Activated naive CD4-positive, alpha-beta T cell treated with anti-CD3 and anti-CD28 coated beads, Interleukin-2, amount 10 ng/mL, durations not matched to agents 7 days and 5 days (primary cell): ENCODE results near the gene MMP1.

ENCODE experiments used
- CTCF ChIA-PET: fragments of 350-600 bp; sonication (Branson Sonifier 250); formaldehyde crosslinking; loops from one replicate; lab custom pipeline; 2021; ENCODE audit warnings: antibody characterized with exemption; lab: Charles Lee
- DNase-seq: peaks from one replicate; pipeline ENCODE4 v3.0.0-alpha.2; 2020
- H3K27ac Mint-ChIP-seq: one replicate; pipeline ENCODE4 v1.8.0; 2021; ENCODE audit warnings: mild to moderate bottlenecking, moderate library complexity, mixed read lengths
- H3K27me3 Mint-ChIP-seq: one replicate; pipeline ENCODE4 v1.8.0; 2021; ENCODE audit warnings: mild to moderate bottlenecking, mixed read lengths
- H3K36me3 Mint-ChIP-seq: one replicate; pipeline ENCODE4 v1.8.0; 2021; ENCODE audit warnings: mixed read lengths
- H3K4me1 Mint-ChIP-seq: one replicate; pipeline ENCODE4 v1.8.0; 2021; ENCODE audit warnings: mixed read lengths
- H3K4me3 Mint-ChIP-seq: one replicate; pipeline ENCODE4 v1.8.0; 2021; ENCODE audit warnings: mild to moderate bottlenecking, moderate library complexity, mixed read lengths
- H3K9me3 Mint-ChIP-seq: one replicate; pipeline ENCODE4 v1.8.0; 2021; ENCODE audit warnings: mixed read lengths

Gene MMP1

GRCh38 chr11:102829316-102830000 is 31.5 kb upstream of the MMP1 start:
- no peak overlapping the region for H3K27ac Mint-ChIP-seq
- CTCF ChIA-PET = no interaction called here
- H3K4me1 Mint-ChIP-seq = no peaks in the 10 kb centered on the region
- no peak overlapping the region for H3K4me3 Mint-ChIP-seq
- H3K27me3 Mint-ChIP-seq = peaks cover 11% of the 10 kb centered on the region
- H3K9me3 Mint-ChIP-seq = no peaks in the 10 kb centered on the region
- H3K36me3 Mint-ChIP-seq = no peaks in the 10 kb centered on the region
- no peak for DNase-seq

GRCh38 chr11:102824556-102824955 is 26.6 kb upstream of the MMP1 start:
- no peaks in the 10 kb centered on the region for H3K4me1 Mint-ChIP-seq
- H3K9me3 Mint-ChIP-seq = no peaks in the 10 kb centered on the region
- H3K36me3 Mint-ChIP-seq = no peaks in the 10 kb centered on the region
- no peak for DNase-seq
- H3K27ac Mint-ChIP-seq = no peak overlapping the region
- no peaks in the 10 kb centered on the region for H3K27me3 Mint-ChIP-seq
- no peak overlapping the region for H3K4me3 Mint-ChIP-seq
- CTCF ChIA-PET = no interaction called here

GRCh38 chr11:102819491-102819890 is 21.5 kb upstream of the MMP1 start:
- no peak overlapping the region for H3K27ac Mint-ChIP-seq
- no peaks in the 10 kb centered on the region for H3K36me3 Mint-ChIP-seq
- no peaks in the 10 kb centered on the region for H3K27me3 Mint-ChIP-seq
- no peaks in the 10 kb centered on the region for H3K9me3 Mint-ChIP-seq
- CTCF ChIA-PET = no interaction called here
- DNase-seq = no peak
- H3K4me1 Mint-ChIP-seq = no peaks in the 10 kb centered on the region
- no peak overlapping the region for H3K4me3 Mint-ChIP-seq

- Mint-ChIP-seq H3K4me3 (no peak overlapping the region), H3K36me3 (no peaks in the 10 kb centered on the region), H3K9me3 (no peaks in the 10 kb centered on the region), H3K4me1 (no peaks in the 10 kb centered on the region), H3K27me3 (no peaks in the 10 kb centered on the region), H3K27ac (no peak overlapping the region)
- no peak for DNase-seq
- CTCF ChIA-PET = no interaction called here
These were observed 15.5 kb upstream of the MMP1 start for GRCh38 chr11:102813484-102813883.

- Mint-ChIP-seq H3K36me3 (no peaks in the 10 kb centered on the region), H3K9me3 (no peaks in the 10 kb centered on the region), H3K4me1 (no peaks in the 10 kb centered on the region), H3K4me3 (no peak overlapping the region), H3K27ac (no peak overlapping the region), H3K27me3 (peaks cover 6% of the 10 kb centered on the region)
- no peak for DNase-seq
- CTCF ChIA-PET = no interaction called here
These were observed 14.2 kb upstream of the MMP1 start for GRCh38 chr11:102812188-102812587.

- DNase-seq = no peak
- Mint-ChIP-seq H3K36me3 (no peaks in the 10 kb centered on the region), H3K27me3 (peaks cover 6% of the 10 kb centered on the region), H3K27ac (no peak overlapping the region), H3K4me1 (no peaks in the 10 kb centered on the region), H3K4me3 (no peak overlapping the region), H3K9me3 (no peaks in the 10 kb centered on the region)
- CTCF ChIA-PET = no interaction called here
These were observed 13.1 kb upstream of the MMP1 start for GRCh38 chr11:102810950-102811660.

GRCh38 chr11:102809971-102810370 is 12.0 kb upstream of the MMP1 start:
- Mint-ChIP-seq H3K27ac (no peak overlapping the region), H3K27me3 (peaks cover 6% of the 10 kb centered on the region), H3K9me3 (no peaks in the 10 kb centered on the region), H3K4me3 (no peak overlapping the region), H3K36me3 (no peaks in the 10 kb centered on the region), H3K4me1 (no peaks in the 10 kb centered on the region)
- DNase-seq = no peak
- CTCF ChIA-PET = no interaction called here

- DNase-seq = peak; percentile 29
- CTCF ChIA-PET = no interaction called here
- no peak overlapping the region for H3K27ac Mint-ChIP-seq
- H3K27me3 Mint-ChIP-seq = peaks cover 6% of the 10 kb centered on the region
- no peak overlapping the region for H3K4me3 Mint-ChIP-seq
- H3K9me3 Mint-ChIP-seq = no peaks in the 10 kb centered on the region
- no peaks in the 10 kb centered on the region for H3K4me1 Mint-ChIP-seq
- no peaks in the 10 kb centered on the region for H3K36me3 Mint-ChIP-seq
These were observed 10.0 kb upstream of the MMP1 start for GRCh38 chr11:102807921-102808320.

- no peaks in the 10 kb centered on the region for H3K4me1 Mint-ChIP-seq
- H3K36me3 Mint-ChIP-seq = no peaks in the 10 kb centered on the region
- H3K27me3 Mint-ChIP-seq = peaks cover 6% of the 10 kb centered on the region
- H3K4me3 Mint-ChIP-seq = no peak overlapping the region
- CTCF ChIA-PET = no interaction called here
- no peak overlapping the region for H3K27ac Mint-ChIP-seq
- H3K9me3 Mint-ChIP-seq = no peaks in the 10 kb centered on the region
- DNase-seq = no peak
These were observed 8.3 kb upstream of the MMP1 start for GRCh38 chr11:102806296-102806695.

GRCh38 chr11:102802341-102802740 is 4.4 kb upstream of the MMP1 start:
- no peak overlapping the region for H3K27ac Mint-ChIP-seq
- no peaks in the 10 kb centered on the region for H3K27me3 Mint-ChIP-seq
- no peaks in the 10 kb centered on the region for H3K9me3 Mint-ChIP-seq
- no peak for DNase-seq
- H3K36me3 Mint-ChIP-seq = no peaks in the 10 kb centered on the region
- CTCF ChIA-PET = no interaction called here
- H3K4me1 Mint-ChIP-seq = no peaks in the 10 kb centered on the region
- H3K4me3 Mint-ChIP-seq = no peak overlapping the region

- CTCF ChIA-PET = no interaction called here
These were observed 2.8 kb upstream of the MMP1 start for GRCh38 chr11:102800767-102801166.

GRCh38 chr11:102799681-102800340 is 1.9 kb upstream of the MMP1 start:
- CTCF ChIA-PET = no interaction called here
- no peak for DNase-seq
- peaks cover 3% of the 10 kb centered on the region for H3K27me3 Mint-ChIP-seq
- no peaks in the 10 kb centered on the region for H3K4me1 Mint-ChIP-seq
- H3K27ac Mint-ChIP-seq = no peak overlapping the region
- no peaks in the 10 kb centered on the region for H3K36me3 Mint-ChIP-seq
- no peak overlapping the region for H3K4me3 Mint-ChIP-seq
- H3K9me3 Mint-ChIP-seq = no peaks in the 10 kb centered on the region

More at GRCh38 chr11:102800767-102801166, 2.8 kb upstream of the MMP1 start:
- no peak overlapping the region for H3K4me3 Mint-ChIP-seq
- peaks cover 3% of the 10 kb centered on the region for H3K27me3 Mint-ChIP-seq
- H3K4me1 Mint-ChIP-seq = no peaks in the 10 kb centered on the region
- H3K27ac Mint-ChIP-seq = no peak overlapping the region
- H3K36me3 Mint-ChIP-seq = no peaks in the 10 kb centered on the region
- no peak for DNase-seq
- H3K9me3 Mint-ChIP-seq = no peaks in the 10 kb centered on the region

- DNase-seq = no peak
- Mint-ChIP-seq H3K36me3 (no peaks in the 10 kb centered on the region), H3K27ac (no peak overlapping the region), H3K4me3 (no peak overlapping the region), H3K27me3 (peaks cover 3% of the 10 kb centered on the region), H3K9me3 (no peaks in the 10 kb centered on the region), H3K4me1 (no peaks in the 10 kb centered on the region)
- CTCF ChIA-PET = no interaction called here
These were observed 3.6 kb downstream of the MMP1 start for GRCh38 chr11:102794382-102794781.

GRCh38 chr11:102793677-102794290 is 4.2 kb downstream of the MMP1 start:
- Mint-ChIP-seq H3K36me3 (no peaks in the 10 kb centered on the region), H3K27me3 (peaks cover 3% of the 10 kb centered on the region), H3K9me3 (no peaks in the 10 kb centered on the region), H3K4me3 (no peak overlapping the region), H3K4me1 (no peaks in the 10 kb centered on the region), H3K27ac (no peak overlapping the region)
- DNase-seq = no peak
- CTCF ChIA-PET = no interaction called here
